ENCODE results near the gene AATK.

Gene AATK

DNA sequence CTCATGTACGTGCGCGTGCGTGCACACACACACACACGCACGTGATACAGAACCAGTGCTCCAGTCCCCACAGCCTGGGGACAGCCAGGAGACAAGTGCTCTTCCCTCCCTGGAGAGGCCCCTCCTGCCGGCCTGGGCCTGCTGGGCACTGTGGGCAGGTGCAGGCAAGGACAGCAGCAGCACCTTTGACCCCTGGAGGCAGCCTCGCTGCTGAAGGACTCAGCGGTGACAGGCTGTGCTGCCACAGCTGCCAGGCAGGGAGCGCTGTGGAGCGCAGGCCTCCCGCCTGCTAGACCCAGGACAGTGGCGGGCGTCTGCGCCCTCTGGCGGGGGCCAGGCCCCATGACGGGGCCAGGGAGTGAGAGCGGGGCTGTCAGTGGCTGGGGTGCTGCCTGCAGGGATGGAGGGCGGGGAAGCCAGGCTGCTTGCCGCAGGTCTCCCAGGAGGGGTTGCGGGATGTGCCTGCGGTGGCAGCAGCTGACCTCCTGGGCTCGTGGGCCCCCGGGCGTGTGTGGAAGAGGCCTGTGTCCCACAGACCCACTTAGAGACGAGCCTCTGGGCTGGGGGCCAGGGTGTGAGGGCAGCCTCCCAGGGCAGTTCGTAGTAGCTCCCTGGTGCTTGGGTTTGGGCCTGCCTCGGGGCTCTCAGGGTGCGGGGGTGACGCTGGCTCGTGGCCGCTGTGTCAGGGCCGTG, 64.3 kb downstream of the AATK start:
- in situ Hi-C loops (cut with HindIII; ENCODE audit: low sequenced_read_pairs), result loop anchor here (25.0 kb wide), 1 partner anchor 664 kb away; no protein-coding TSS in a partner anchor

DNA sequence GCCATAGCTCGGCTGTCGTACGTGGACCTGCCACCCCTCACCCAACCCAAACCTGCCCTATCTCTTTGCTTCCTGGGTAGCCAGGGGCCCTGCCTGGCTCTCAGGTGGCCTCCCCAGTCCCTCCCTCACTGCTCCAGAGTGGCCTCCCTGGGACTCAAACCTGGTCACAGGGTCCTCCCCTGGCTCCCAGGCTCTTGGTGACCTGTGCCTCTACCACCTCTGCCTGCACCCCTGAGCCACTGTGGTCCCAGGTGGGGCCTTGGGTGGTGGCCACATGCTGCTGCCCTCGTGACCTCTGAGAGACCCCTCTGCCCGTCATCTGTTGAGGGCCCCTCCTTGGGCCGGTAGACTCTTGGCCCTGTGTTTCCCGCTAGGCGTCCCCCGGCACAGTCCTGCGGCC, 65.4 kb downstream of the AATK start:
- in situ Hi-C loops (cut with HindIII; ENCODE audit: low sequenced_read_pairs), result loop anchor here (25.0 kb wide), 1 partner anchor 663 kb away; no protein-coding TSS in a partner anchor

DNA sequence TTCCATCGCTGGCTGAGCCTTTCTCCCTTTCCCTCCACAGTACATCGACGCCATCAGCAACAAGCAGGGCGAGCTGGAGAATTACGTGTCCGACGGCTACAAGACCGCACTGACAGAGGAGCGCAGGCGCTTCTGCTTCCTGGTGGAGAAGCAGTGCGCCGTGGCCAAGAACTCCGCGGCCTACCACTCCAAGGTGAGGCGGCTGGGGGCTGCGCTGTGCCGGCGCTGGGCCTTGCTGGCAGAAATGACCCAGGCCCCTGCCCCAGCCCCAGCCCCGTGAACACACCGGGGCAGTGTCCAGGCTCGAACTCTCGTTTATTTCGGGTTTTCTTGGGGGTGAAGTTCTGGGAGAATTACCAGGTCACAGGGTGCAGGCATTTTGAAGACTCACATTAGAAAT, 66.1 kb downstream of the AATK start:
- in situ Hi-C loops (cut with HindIII; ENCODE audit: low sequenced_read_pairs), result loop anchor here (25.0 kb wide), 1 partner anchor 663 kb away; no protein-coding TSS in a partner anchor

DNA sequence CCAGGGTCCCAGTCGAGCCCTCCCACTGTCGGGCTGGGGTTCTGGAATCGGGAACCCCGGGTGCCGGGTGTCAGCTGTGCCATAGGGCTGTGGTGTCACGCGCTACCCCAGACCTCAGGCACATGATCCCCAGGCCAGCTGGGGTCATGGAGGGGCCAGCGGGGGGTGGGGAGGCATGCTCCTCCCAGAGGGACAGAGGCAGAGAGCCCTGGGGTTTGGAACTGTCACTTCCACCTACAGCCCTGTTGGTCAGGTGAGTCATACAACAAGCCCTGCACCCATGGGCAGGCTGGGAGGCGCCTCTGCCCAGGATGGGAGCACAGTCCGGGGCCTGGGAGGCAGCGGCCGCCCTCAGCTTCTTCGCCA, 68.1 kb downstream of the AATK start:
- in situ Hi-C loops (cut with HindIII; ENCODE audit: low sequenced_read_pairs), result no loop called here

DNA sequence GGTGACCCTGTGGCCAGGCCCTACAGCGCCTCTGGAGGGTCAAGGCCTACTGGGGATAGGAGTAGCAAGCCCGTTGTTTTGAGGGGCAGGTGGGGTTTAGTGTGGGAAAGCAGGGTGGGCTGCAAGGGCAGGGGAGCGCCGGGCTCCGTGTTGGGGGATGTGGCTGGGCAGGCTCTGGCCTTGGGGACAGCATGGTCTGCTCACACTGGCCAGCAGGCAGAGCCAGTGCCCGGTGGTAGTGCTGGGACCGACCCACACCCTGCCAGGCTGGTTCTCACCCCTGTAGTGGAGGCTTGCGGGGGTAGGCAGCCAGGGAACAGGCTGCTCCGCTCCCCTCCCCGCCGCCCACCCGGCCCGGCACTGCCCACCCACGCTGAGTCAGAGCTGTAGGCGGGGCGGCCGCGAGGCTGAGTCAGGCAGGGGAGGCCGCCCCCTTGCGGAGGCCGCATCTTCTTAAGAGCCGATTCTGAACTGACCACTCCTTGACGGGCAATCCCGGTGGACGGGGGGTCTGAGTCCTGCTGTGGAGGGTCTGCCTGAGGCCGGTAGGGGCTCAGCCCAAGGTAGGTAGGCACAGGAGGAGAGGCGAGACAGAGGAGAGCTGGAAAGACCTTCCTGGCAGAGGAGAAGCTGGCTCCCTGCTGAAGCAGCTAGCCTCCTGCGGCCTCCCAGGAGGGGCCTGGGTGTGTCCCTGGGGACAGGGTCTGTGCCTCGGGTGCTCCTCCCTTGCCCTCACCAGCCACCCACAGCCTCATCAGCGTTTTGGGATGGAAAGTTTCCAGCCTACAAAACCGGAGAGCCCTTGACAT, 68.7 kb downstream of the AATK start:
- in situ Hi-C loops (cut with HindIII; ENCODE audit: low sequenced_read_pairs), result no loop called here

DNA sequence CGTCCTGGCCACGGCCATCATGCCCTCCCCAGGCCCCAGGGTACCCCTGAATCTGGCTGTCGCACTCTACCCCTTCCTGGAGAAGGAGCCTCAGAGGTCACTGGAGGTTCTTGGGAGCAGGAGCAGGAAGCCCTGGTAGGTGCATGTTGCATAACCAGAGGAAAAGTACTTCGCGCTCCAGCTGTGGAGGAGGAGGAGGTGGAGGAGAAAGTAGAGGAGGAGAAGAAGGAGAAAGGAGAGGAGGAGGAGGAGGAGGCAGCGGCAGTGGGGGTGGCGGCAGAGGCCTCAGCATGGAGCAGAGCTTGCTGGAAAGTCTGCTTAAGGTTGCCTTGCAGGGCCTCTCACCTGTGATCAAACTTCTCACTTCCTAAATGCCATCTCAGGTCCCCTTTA, 69.3 kb downstream of the AATK start:
- in situ Hi-C loops (cut with HindIII; ENCODE audit: low sequenced_read_pairs), result no loop called here

DNA sequence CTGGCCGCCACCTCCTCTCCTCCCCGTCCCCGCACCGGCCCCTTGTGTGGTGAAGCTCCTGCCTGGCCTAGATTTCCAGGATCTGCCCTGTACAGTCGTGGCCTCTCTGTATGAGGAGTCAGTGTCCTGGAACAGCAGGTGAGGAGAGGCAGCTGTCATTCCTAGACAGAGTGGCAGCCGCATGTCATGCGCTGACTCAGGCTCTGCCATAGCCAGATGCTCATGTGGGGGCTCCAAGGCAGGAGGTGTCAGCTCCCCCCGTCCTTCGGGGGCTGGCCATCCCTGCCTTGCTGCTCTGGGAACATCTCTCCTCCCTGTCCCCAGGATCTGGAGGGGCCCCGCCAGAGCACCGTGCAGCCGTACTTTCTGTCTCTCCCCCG, 70.6 kb downstream of the AATK start:
- in situ Hi-C loops (cut with HindIII; ENCODE audit: low sequenced_read_pairs), result no loop called here

DNA sequence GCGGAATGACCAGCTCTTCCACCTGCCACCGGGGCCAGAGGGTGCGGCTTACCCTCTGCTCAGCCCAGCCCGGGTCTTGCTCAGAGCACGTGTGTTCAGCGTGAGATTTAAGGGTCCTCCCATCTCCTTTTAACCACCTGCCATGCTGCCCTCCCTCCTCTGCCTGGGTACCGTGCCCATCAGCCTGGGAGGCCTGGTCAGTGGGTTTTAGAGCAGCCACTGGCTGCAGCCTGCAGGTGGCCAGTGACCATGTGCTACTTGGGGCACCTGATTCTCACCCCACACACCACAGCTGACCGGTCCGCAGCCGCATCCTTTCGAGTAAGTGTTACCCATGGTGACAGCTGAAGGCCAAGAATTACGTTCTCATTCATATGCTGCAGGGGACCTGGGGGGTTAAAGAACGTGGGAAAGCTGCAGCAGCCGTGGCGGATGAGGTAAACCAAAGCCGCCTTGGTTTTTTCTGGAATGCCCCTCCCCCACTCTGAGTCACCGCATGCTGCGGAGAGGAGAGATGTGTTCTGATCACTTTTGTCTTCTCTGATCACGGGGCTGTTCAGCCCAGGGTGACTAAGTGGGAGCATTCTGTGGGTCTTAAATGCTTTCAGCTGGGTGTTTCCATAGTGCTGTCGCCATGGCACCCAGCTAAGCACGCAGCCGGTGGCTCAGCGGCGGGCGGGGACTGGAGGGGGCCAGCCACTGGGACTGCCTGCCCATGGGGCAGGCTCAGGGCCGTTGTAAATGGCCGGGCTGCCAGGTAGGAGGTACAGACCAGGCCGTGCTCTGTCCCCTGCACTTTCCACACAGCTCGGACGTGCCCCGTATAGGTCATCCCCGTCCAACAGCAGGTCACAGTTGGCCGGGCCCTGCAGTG, 71.3 kb downstream of the AATK start:
- in situ Hi-C loops (cut with HindIII; ENCODE audit: low sequenced_read_pairs), result no loop called here

DNA sequence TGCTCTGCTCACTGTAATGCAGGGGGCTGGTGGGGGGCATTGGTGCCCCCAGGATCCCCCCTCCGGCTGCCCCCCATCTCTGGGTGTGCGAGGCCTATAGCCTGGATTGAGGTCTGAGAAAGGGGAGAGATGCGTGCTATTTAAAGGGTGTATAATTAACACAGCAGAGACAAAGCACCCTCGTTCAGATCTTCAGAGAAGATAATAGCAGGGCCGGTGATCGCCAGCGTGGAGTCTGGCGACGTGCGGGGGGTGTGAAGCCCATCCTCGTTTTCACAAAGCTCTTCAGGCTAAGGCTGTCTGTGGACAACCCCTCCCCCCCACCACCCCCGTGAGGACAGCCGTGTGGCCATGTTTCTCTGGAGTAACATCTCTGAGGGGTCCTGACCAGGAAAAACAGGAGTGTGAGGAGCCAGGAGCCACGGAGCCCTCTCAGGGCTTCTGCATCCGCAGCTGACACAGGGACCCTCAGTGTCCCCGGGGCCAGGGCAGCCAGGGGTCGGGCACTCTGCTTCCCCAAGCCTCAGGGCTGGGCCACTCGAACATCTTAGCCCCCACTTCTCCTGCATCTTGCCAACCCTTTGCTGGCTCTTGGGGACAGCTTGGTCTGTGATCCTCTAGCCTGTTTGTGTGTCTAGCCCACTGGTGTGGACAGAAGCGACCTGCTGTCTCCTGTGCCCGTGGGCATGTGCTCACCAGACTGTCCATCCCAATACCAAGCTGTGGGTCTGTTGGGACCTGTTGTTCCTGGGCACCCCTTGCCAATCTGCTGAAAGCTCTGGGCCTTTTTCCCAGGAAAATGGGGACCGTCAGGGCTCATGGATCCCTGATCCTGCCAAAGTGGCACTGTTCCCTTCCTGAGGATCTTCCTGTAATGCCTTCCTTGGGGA, 72.2 kb downstream of the AATK start:
- in situ Hi-C loops (cut with HindIII; ENCODE audit: low sequenced_read_pairs), result no loop called here

DNA sequence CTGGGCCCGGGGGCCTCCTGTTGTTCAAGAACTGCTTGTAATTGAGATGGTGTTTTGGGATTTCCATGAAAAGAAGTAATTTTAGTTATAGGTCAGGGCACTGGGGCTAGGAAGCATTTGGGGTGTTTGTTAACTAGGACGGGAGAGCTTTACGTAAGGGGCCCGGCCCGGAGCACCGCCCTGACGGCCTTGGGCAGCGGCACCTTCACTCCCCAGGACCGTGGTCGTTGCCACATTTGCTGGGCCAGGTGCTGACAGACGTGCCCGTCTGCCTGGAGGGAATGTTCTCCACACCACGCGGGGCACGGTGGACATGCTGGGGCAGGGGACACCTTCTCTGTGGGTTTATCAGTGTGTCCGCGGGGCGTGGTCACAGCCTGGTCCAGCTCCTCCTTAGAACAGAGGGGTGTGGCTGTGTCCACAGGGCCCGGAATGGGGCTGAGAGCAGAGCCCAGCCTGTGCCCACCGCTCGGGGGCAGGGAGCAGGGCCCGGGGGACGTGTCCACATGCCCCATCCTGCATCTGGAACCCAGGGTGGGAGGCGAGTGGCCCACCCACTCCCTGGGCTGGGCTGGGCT, 73.4 kb downstream of the AATK start:
- in situ Hi-C loops (cut with HindIII; ENCODE audit: low sequenced_read_pairs), result no loop called here

DNA sequence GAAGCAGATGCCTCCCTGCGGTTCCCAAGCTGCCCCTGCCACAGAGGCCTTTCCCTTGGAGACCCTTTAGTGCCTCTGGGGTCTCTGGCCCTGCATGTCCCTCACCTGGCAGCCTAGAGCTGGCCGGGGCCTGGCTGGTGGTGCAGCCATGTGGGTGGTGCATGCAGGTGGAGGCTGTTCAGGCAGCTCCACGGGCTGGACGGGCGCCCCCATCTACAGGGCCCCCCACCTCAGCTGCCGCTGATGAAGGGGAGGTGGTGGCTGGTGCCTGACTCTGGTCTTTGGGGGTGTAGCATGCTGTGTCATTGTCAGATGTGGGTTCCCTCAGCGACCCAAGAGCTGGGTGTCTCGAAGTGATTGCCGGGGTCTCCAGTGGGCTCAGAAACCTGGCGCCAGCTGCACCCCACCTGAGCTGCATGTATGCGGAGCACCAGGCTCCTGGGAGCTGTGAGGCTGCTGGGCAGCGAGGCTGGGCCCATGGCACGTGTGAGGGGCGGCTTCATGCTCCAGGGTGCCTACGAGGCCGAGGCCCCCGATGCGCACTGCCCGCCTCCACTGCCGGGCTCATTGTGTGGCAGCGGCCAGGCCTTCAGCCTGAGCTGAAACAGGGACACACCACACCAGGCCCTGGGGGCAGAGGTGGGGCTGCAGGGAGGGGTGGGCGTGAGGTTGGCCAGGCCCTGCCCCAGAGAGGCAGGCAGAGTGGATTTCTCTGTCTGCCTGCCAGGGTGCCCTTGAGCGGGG, 74.1 kb downstream of the AATK start:
- in situ Hi-C loops (cut with HindIII; ENCODE audit: low sequenced_read_pairs), result no loop called here

DNA sequence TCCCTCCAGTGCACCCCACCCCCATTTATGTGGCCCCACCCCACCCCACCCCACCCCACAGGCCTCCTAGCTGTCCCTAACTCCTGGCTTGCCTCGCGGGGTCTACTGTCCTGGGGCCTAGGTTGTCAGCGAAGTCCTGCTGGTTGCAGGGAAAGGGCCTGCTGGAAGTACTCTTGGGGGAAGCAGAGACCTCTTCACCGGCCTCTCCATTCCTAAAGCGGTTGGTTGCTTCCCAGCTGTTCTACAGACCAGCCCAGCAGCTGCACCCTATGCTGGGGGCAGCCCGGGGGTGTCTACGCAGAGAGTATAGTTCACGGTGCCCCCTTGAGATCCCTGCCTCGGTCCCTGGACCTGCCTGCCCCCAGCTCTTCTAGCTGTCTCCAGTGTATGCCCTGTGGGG, 74.9 kb downstream of the AATK start:
- in situ Hi-C loops (cut with HindIII; ENCODE audit: low sequenced_read_pairs), result no loop called here

DNA sequence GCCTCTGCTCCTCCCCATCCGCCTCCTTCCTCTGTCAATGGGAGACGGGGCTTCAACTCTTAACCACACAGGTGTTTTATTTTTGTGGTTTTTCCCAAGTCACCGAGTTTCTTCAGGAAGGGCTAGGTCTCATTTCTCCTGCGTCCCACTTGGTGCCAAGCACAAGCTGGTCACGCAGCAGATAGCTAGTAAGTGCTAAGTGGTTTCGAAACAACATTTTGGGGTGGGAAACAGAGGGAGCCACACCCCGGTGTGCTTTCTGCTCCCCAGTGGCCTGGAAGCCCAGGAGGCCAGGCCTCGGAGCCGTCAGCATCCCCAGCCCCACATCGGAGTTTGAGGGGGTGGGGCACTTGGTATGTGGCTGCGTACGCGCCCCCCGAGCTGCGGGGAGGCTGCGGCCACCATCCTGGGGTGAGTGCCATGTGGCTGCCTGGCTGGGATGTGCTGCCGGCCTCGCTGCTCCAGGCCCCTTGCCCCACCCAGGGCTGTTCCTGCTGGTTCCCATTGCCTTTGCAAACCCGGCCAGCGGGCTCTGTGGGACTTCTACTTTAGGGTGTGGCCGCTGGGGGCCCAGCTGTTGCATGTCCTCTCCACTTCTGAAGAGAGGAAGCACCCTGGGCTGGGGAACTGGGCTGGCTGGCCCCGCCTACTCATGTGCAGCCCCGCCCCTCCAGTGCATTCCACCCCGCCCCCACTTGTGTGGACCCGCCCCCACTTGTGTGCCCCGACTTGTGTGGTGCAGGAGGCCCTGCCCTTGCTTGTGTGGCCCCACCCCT, 75.5 kb downstream of the AATK start:
- in situ Hi-C loops (cut with HindIII; ENCODE audit: low sequenced_read_pairs), result no loop called here

DNA sequence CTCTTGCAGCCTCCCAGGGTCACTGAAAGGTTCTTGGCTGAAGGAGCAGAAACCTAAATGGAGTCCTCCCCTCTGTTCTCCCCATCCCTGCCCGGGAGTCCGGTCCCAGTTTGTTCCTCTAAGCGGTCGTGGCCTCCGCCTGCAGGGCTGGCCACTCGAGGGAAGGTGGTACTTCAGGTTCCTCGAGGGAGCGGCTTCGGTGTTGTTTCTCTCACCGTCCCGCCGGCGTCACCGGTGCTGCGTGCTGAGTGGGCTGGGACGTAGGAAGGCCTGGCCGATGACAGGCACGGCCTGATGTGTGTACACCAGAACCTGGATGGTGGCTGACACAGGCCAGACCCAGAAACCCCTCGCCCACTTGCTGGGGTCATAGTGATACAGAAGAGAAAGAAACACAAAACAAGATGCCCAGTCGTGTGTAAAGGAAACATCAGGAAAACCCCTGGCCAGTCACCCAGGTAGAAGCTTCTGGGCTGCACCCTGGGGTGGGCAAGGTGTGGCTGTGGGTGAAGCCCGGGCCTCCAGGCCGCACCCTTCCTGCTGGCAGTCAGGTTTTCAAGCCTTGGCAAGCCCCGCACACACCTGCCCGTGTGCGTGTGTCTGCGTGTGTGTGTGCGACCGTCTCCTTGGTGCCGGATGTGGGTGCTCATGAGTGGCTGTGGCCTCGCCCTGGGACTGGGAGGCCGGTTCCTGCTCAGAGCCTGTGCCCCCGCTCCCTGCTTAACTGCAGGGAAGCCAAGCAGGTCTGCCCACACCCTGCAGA, 79.1 kb downstream of the AATK start:
- in situ Hi-C loops (cut with HindIII; ENCODE audit: low sequenced_read_pairs), result loop anchor here (5.0 kb wide), 1 partner anchor 75 kb away; no protein-coding TSS in a partner anchor

DNA sequence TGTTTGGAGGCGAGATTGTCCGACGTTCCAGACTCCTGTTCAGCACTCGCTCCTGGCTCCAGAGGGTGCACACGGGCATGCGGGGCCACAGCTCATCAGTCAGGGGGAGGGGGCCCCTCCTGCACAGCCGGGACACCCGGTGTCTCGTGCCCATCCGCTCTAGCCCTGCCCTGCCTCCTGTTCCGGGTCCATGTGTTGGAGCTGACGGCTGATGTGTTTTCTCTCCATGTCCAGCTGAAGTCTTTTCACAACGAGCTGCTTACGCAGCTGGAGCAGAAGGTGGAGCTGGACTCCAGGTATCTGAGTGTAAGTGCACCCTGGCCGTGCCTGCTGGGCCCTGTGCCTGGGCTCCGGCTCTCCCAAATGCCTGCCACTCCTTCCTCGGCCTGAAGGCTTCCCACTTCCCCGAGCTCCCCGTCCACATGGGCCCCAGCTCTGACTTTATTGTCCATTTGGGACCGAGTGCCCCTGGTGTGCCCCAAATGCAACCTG, 80.6 kb downstream of the AATK start:
- in situ Hi-C loops (cut with HindIII; ENCODE audit: low sequenced_read_pairs), result loop anchor here (5.0 kb wide), 1 partner anchor 73 kb away; no protein-coding TSS in a partner anchor

DNA sequence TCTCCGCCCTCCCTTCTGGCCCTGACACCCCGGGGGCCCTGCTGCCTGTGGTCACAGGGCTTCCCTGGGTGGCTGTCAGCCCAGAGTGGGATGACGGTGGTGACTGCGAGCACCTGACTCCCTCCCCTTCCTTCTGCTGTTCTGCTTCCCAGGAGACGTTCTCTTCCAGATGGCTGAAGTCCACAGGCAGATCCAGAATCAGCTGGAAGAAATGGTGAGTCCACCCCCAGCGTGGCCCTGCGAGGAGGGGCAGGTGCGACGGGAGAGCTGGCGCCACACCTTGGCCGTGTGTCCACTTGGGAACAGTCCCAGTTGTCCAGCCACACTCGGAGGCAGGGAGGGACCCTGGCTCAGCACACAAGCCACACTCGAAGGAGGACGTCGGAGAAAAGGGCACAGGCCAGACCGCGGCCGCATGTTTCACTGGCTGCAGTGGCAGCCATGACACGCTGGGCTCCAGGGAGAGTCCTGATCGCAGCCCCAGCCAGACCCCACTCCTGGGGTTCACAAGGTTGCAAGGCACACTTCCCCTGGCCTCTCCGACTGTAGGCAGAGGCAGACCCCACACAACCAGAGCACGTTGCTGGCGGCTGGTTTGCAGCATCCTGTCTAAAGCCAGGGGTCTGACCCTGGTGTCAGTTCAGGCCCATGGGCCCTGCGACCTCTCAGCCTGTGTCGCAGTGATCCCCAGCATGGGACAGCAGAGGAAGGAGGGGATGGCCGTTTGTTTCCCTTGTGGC, 81.2 kb downstream of the AATK start:
- in situ Hi-C loops (cut with HindIII; ENCODE audit: low sequenced_read_pairs), result loop anchor here (5.0 kb wide), 1 partner anchor 73 kb away; no protein-coding TSS in a partner anchor
